ENCODE data around the gene LPA.

The LPA gene

DNA sequence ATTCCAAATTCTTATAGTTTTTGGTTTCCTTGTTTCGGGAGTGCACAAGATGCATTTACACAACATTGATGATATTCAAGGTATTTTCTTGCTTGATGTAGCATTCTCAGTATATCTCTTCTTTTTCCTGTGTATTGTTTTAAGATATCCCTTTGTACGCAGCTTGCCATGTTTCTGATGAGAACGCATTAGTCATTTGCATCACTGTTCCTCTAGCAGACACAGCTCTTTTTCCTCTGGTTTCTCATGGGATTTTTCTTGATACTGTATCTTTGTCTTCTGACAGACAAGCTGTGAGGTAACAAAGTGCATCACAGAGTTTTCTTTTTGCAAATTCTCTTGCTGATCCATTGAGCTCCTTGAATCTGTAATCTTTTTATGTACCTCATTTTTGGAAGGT lies 169.5 kb downstream of the LPA start:
- TF ChIP-seq, protein P1, sequence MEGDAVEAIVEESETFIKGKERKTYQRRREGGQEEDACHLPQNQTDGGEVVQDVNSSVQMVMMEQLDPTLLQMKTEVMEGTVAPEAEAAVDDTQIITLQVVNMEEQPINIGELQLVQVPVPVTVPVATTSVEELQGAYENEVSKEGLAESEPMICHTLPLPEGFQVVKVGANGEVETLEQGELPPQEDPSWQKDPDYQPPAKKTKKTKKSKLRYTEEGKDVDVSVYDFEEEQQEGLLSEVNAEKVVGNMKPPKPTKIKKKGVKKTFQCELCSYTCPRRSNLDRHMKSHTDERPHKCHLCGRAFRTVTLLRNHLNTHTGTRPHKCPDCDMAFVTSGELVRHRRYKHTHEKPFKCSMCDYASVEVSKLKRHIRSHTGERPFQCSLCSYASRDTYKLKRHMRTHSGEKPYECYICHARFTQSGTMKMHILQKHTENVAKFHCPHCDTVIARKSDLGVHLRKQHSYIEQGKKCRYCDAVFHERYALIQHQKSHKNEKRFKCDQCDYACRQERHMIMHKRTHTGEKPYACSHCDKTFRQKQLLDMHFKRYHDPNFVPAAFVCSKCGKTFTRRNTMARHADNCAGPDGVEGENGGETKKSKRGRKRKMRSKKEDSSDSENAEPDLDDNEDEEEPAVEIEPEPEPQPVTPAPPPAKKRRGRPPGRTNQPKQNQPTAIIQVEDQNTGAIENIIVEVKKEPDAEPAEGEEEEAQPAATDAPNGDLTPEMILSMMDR (conservative IDR thresholded peaks at IDR 0.05; ENCODE audit: control insufficient read depth, insufficient read depth, low read depth, low read length) = no peak
- no peak overlapping the region for H3K4me3 ChIP-seq (ENCODE audit: control insufficient read depth, low read depth, low read length)

DNA sequence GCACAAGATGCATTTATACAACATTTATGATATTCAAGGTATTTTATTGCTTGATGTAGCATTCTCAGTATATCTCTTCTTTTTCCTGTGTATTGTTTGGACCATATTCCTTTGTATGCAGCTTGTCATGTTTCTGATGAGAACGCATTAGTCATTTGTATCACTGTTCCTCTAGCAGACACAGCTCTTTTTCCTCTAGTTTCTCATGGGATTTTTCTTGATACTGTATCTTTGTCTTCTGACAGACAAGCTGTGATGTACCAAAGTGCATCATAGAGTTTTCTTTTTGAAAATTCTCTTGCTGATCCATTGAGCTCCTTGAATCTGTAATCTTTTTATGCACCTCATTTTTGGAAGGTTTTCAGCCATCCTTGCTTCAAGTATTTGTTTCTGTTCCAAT lies 175.0 kb downstream of the LPA start:
- no peak overlapping the region for H3K4me3 ChIP-seq (ENCODE audit: control insufficient read depth, low read depth, low read length)
- no peak for DNase-seq (ENCODE audit: low read depth)
- TF ChIP-seq, protein P1 (conservative IDR thresholded peaks at IDR 0.05; ENCODE audit: control insufficient read depth, insufficient read depth, low read depth, low read length) = no peak

More for the DNA sequence above, 169.5 kb downstream of the LPA start:
- no peak for DNase-seq (ENCODE audit: low read depth)

DNA sequence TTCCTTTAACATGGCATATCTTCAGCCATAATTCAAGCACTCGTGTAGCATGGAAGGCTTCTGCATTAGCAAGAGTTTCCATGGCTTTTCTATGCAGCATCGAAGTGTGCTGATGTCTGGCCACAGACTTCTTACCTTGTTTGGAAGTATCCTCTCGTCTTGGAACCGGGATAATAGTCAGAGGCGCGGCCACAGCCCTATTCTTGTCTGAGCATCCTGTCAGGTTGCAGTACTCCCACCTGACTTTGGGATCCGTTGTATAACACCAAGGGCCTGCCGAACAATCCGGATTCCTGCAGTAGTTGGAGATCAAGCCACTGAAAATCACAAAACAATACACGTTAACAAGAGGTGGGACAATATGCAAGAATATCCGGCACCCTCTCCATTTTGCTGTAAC lies 177.0 kb downstream of the LPA start:
- TF ChIP-seq, protein P1 (conservative IDR thresholded peaks at IDR 0.05; ENCODE audit: control insufficient read depth, insufficient read depth, low read depth, low read length) = no peak
- no peak for DNase-seq (ENCODE audit: low read depth)

More for the DNA sequence above, 177.0 kb downstream of the LPA start:
- H3K4me3 ChIP-seq (ENCODE audit: control insufficient read depth, low read depth, low read length) = no peak overlapping the region

All from fibroblast of mammary gland (primary cell).